Keratinocyte (primary cell): ENCODE results near the gene ITIH5. TPM values are rescaled to one million over a fixed set of nuclear protein-coding genes. Genes with fewer than 3 reads are reported as not detected.

Experiments used
- DNase-seq: peaks from one replicate; pipeline ENCODE4 v3.0.0-alpha.2; 2011; ENCODE audit warnings: low read depth, missing footprints, low spot score
- FAIRE-seq: peaks from 2 replicates; lab custom pipeline; 2011; peaks lifted over from hg19 to GRCh38; lab: Jason Lieb, UNC
- H2AFZ ChIP-seq: 2 replicates; pipeline ENCODE4 v1.6.0; 2012; ENCODE audit warnings: low read length, control low read depth, inconsistent platforms; ENCODE audit not compliant: control insufficient read depth
- H3K27ac ChIP-seq: 2 replicates; pipeline ENCODE4 v1.5.1; 2011; ENCODE audit warnings: low read length; ENCODE audit not compliant: control insufficient read depth, insufficient read depth
- H3K27me3 ChIP-seq: 3 replicates; pipeline ENCODE4 v1.6.0; 2011; ENCODE audit warnings: low read length; ENCODE audit not compliant: control insufficient read depth, insufficient read depth; ENCODE audit errors: extremely low read depth
- H3K36me3 ChIP-seq, 2 experiments: 2 replicates in 1 of 2; 3 replicates in 1 of 2; pipeline ENCODE4 v1.5.1; 2011; ENCODE audit warnings: low read length in 2 of 2, mild to moderate bottlenecking in 1 of 2; ENCODE audit not compliant: control insufficient read depth in 2 of 2, insufficient read depth in 2 of 2; ENCODE audit errors: extremely low read depth in 1 of 2
- H3K4me1 ChIP-seq: 3 replicates; pipeline ENCODE4 v1.5.1; 2011; ENCODE audit warnings: low read length; ENCODE audit not compliant: control insufficient read depth, insufficient read depth; ENCODE audit errors: extremely low read depth
- H3K4me2 ChIP-seq: 3 replicates; pipeline ENCODE4 v1.6.0; 2011; ENCODE audit warnings: low read depth, low read length; ENCODE audit not compliant: control insufficient read depth, insufficient read depth; ENCODE audit errors: extremely low read depth
- H3K4me3 ChIP-seq, 3 experiments: fragments of 200-600 bp in 1 of 3; sonication (generic) in 1 of 3; 2 replicates in 2 of 3; 3 replicates in 1 of 3; pipeline ENCODE4 v1.5.1; 2011 to 2016; ENCODE audit warnings: low read length in 3 of 3, mild to moderate bottlenecking in 3 of 3, control low read depth in 2 of 3, inconsistent platforms in 1 of 3, low read depth in 1 of 3, mixed read lengths in 1 of 3, mixed run types in 1 of 3, moderate library complexity in 1 of 3; ENCODE audit not compliant: control insufficient read depth in 2 of 3, insufficient read depth in 2 of 3; ENCODE audit errors: extremely low read depth in 1 of 3
- H3K79me2 ChIP-seq: 2 replicates; pipeline ENCODE4 v1.6.0; 2012; ENCODE audit warnings: low read length; ENCODE audit not compliant: control insufficient read depth, insufficient read depth
- H3K9ac ChIP-seq: 3 replicates; pipeline ENCODE4 v1.6.0; 2011; ENCODE audit warnings: low read length; ENCODE audit not compliant: control insufficient read depth, insufficient read depth; ENCODE audit errors: extremely low read depth
- H3K9me1 ChIP-seq: 3 replicates; pipeline ENCODE4 v1.6.0; 2011; ENCODE audit warnings: low read length; ENCODE audit not compliant: control insufficient read depth, insufficient read depth; ENCODE audit errors: extremely low read depth
- H3K9me3 ChIP-seq: 2 replicates; pipeline ENCODE4 v1.5.1; 2012; ENCODE audit warnings: low read depth, low read length; ENCODE audit not compliant: control insufficient read depth
- H4K20me1 ChIP-seq: 3 replicates; pipeline ENCODE4 v1.6.0; 2011; ENCODE audit warnings: low read length; ENCODE audit not compliant: control insufficient read depth, insufficient read depth; ENCODE audit errors: extremely low read depth
- CTCF ChIP-seq, 3 experiments: IDR thresholded peaks in 1 of 3; conservative IDR thresholded peaks in 1 of 3; optimal IDR thresholded peaks in 1 of 3; 2 replicates in 2 of 3; 3 replicates in 1 of 3; pipeline versions ENCODE3 to v1.5.1; 2011; ENCODE audit warnings: low read length in 3 of 3, mild to moderate bottlenecking in 3 of 3, moderate library complexity in 2 of 3, control low read depth in 1 of 3, inconsistent platforms in 1 of 3; ENCODE audit not compliant: insufficient read depth in 2 of 3; ENCODE audit errors: extremely low read depth in 1 of 3
- EZH2 ChIP-seq: IDR thresholded peaks from one replicate; pipeline ENCODE4 v1.6.1; 2012; ENCODE audit warnings: inconsistent platforms, mild to moderate bottlenecking, low read length, moderate library complexity
- dilution Hi-C: fragments of 300-500 bp; cut with MboI; formaldehyde crosslinking; loops from one replicate; pipeline ENCODE4 v1.7.0; 2020; ENCODE audit warnings: low sequenced_read_pairs; ENCODE audit not compliant: extremely low pct_ligation_motif_present
- polyA plus RNA-seq, 5 experiments: library from polyadenylated mRNA; depleted of rRNA in 3 of 5; stranded (reverse) in 3 of 5; stranded (forward) in 1 of 5; unstranded in 1 of 5; fragments of >200 nt; gene quantifications; 1 replicate in 1 of 5; 2 replicates in 3 of 5; 3 replicates in 1 of 5; pipeline versions ENCODE4 v1.2.1 to v1.2.3, GENCODE V29; 2011 to 2012; ENCODE audit warnings: missing spikeins in 2 of 5, low read depth in 1 of 5, low replicate concordance in 1 of 5

Gene ITIH5
- polyA plus RNA-seq, 1 donor (not counting 4 experiments of a cell fraction or from before 2014, with no cell fraction given) = not detected

GRCh38 chr10:7702288-7702812 lies 35.6 kb upstream of the ITIH5 start:
- dilution Hi-C loops = no loop called here
- Histone ChIP-seq H3K79me2 (no peaks in the 10 kb centered on the region), H2AFZ (no peak overlapping the region), H3K4me1 (no peaks in the 10 kb centered on the region), H3K9me1 (no peaks in the 10 kb centered on the region), H3K4me2 (no peak overlapping the region), H3K27me3 (no peaks in the 10 kb centered on the region), H3K36me3 (no peaks in the 10 kb centered on the region), H3K4me3 (no peak overlapping the region), H3K27ac (no peak overlapping the region), H3K9me3 (no peaks in the 10 kb centered on the region), H4K20me1 (no peaks in the 10 kb centered on the region), H3K9ac (no peak overlapping the region)
- DNase-seq = no peak
- no peak for FAIRE-seq
- no peak for TF ChIP-seq CTCF (optimal IDR thresholded peaks at IDR 0.05 in 1 of 3, IDR thresholded peaks at IDR 0.05 in 1 of 3, conservative IDR thresholded peaks at IDR 0.05 in 1 of 3; ENCODE audit: extremely low read depth in 1 of 3, insufficient read depth in 2 of 3, low read length in 3 of 3)
- TF ChIP-seq EZH2 = no peak

GRCh38 chr10:7701158-7701742 lies 34.5 kb upstream of the ITIH5 start:
- no peak for TF ChIP-seq EZH2
- no peak for TF ChIP-seq CTCF (optimal IDR thresholded peaks at IDR 0.05 in 1 of 3, IDR thresholded peaks at IDR 0.05 in 1 of 3, conservative IDR thresholded peaks at IDR 0.05 in 1 of 3; ENCODE audit: extremely low read depth in 1 of 3, insufficient read depth in 2 of 3, low read length in 3 of 3)
- no peaks in the 10 kb centered on the region for H4K20me1 ChIP-seq
- no peak overlapping the region for H2AFZ ChIP-seq
- no peaks in the 10 kb centered on the region for H3K9me3 ChIP-seq
- dilution Hi-C loops = no loop called here
- no peak for FAIRE-seq
- H3K9me1 ChIP-seq = no peaks in the 10 kb centered on the region
- H3K4me2 ChIP-seq = no peak overlapping the region
- H3K27ac ChIP-seq = no peak overlapping the region
- H3K79me2 ChIP-seq = no peaks in the 10 kb centered on the region
- no peak overlapping the region for H3K4me3 ChIP-seq
- no peak for DNase-seq
- H3K9ac ChIP-seq = no peak overlapping the region
- no peaks in the 10 kb centered on the region for H3K36me3 ChIP-seq
- no peaks in the 10 kb centered on the region for H3K4me1 ChIP-seq
- H3K27me3 ChIP-seq = no peaks in the 10 kb centered on the region
